Parathyroid adenoma (tissue), 2 donors: Measurements from ENCODE around the gene CIB2.

Source experiments
- H2AFZ ChIP-seq: fragments of 300-600 bp; sonication (generic); one replicate; pipeline ENCODE4 v1.7.0; 2017; ENCODE audit warnings: antibody characterized with exemption, mild to moderate bottlenecking
- H3K27ac ChIP-seq: fragments of 300-600 bp; sonication (generic); one replicate; pipeline ENCODE4 v1.7.0; 2017
- H3K27me3 ChIP-seq: fragments of 300-600 bp; sonication (generic); one replicate; pipeline ENCODE4 v1.7.0; 2017; ENCODE audit warnings: low read length; ENCODE audit not compliant: control insufficient read depth, insufficient read depth
- H3K36me3 ChIP-seq: fragments of 300-600 bp; sonication (generic); one replicate; pipeline ENCODE4 v1.7.0; 2017; ENCODE audit warnings: low read length; ENCODE audit not compliant: control insufficient read depth, insufficient read depth
- H3K4me1 ChIP-seq: fragments of 300-600 bp; sonication (generic); one replicate; pipeline ENCODE4 v1.7.0; 2017; ENCODE audit warnings: control low read depth
- H3K4me2 ChIP-seq: fragments of 300-600 bp; sonication (generic); one replicate; pipeline ENCODE4 v1.7.0; 2017; ENCODE audit warnings: low read length
- H3K4me3 ChIP-seq: fragments of 300-600 bp; sonication (generic); one replicate; pipeline ENCODE4 v1.7.0; 2017; ENCODE audit warnings: low read depth, low read length
- H3K79me2 ChIP-seq: fragments of 300-600 bp; sonication (generic); one replicate; pipeline ENCODE4 v1.7.0; 2017; ENCODE audit warnings: control low read depth
- H3K9ac ChIP-seq: fragments of 300-600 bp; sonication (generic); one replicate; pipeline ENCODE4 v1.7.0; 2017; ENCODE audit warnings: mild to moderate bottlenecking
- H3K9me3 ChIP-seq: fragments of 300-600 bp; sonication (generic); one replicate; pipeline ENCODE4 v1.7.0; 2017; ENCODE audit warnings: low read length; ENCODE audit not compliant: control insufficient read depth
- CTCF ChIP-seq: fragments of 300-600 bp; sonication (generic); IDR thresholded peaks from one replicate; pipeline ENCODE4 v1.7.0; 2017; ENCODE audit warnings: antibody characterized with exemption, mild to moderate bottlenecking
- donor health status: primary hyperparathyroidism.

The CIB2 gene

GRCh38 chr15:78090422-78091063 lies 40.7 kb downstream of the CIB2 start:
- Histone ChIP-seq H3K9ac (no peak overlapping the region), H3K4me3 (no peak overlapping the region), H3K27me3 (no peaks in the 10 kb centered on the region), H3K27ac (no peak overlapping the region), H2AFZ (no peak overlapping the region), H3K36me3 (no peaks in the 10 kb centered on the region), H3K79me2 (no peaks in the 10 kb centered on the region), H3K4me2 (no peak overlapping the region), H3K9me3 (no peaks in the 10 kb centered on the region), H3K4me1 (no peaks in the 10 kb centered on the region)
- TF ChIP-seq CTCF: no peak

- Histone ChIP-seq H3K4me3 (no peak overlapping the region), H2AFZ (no peak overlapping the region), H3K4me1 (no peaks in the 10 kb centered on the region), H3K27ac (no peak overlapping the region), H3K9ac (no peak overlapping the region), H3K36me3 (no peaks in the 10 kb centered on the region), H3K79me2 (no peaks in the 10 kb centered on the region), H3K4me2 (no peak overlapping the region), H3K9me3 (no peaks in the 10 kb centered on the region), H3K27me3 (no peaks in the 10 kb centered on the region)
- TF ChIP-seq CTCF: no peak
Measured at GRCh38 chr15:78088773-78089080, 42.5 kb downstream of the CIB2 start.

DNA sequence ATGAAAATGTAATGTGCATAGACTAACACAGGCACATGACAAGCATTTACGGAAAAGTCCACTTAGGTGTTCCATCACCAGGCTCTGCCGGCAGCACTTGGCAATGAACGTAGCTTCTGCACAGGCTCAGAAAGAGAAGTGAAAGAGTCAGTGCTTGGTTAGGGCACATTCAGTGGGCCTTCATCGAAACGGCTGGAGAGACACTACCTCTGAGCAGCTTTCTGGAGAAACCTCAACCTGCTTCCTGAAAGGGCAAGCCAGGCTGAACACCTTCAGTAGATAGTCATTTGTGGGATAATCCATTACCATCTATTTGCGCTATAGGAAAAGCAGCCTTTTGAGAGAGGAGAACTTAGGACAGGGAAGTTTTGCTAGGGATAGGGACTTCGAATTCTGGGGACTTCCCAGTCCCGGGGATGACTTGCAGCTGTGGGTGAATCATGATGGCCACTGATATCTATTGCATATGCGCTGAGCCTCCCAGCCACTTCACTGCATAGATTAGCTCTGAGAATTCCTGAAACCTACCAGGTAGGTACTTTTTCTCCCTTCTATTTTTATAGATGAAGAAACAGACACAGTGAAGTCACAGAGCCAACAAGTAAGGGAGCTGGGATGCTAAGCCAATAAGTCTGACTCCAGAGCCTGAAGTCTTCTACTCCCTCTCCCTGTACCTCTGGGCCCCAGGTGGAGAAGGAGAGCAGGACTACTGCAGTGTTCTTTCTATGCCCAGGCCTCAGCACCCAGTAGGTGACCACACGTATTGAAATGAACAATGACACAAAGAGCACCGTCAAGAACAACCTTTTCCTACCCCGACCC lies 43.1 kb downstream of the CIB2 start:
- no peak for TF ChIP-seq CTCF
- Histone ChIP-seq H3K36me3 (no peaks in the 10 kb centered on the region), H2AFZ (no peak overlapping the region), H3K27ac (no peak overlapping the region), H3K4me3 (no peak overlapping the region), H3K27me3 (no peaks in the 10 kb centered on the region), H3K4me2 (no peak overlapping the region), H3K4me1 (no peaks in the 10 kb centered on the region), H3K9me3 (no peaks in the 10 kb centered on the region), H3K9ac (no peak overlapping the region), H3K79me2 (no peaks in the 10 kb centered on the region)

GRCh38 chr15:78085928-78086327 lies 45.3 kb downstream of the CIB2 start:
- no peaks in the 10 kb centered on the region for H3K27me3 ChIP-seq
- H3K9me3 ChIP-seq: no peaks in the 10 kb centered on the region
- H3K4me3 ChIP-seq: no peak overlapping the region
- H2AFZ ChIP-seq: no peak overlapping the region
- H3K9ac ChIP-seq: no peak overlapping the region
- H3K79me2 ChIP-seq: no peaks in the 10 kb centered on the region
- TF ChIP-seq CTCF: no peak
- no peaks in the 10 kb centered on the region for H3K36me3 ChIP-seq
- no peaks in the 10 kb centered on the region for H3K4me1 ChIP-seq
- no peak overlapping the region for H3K27ac ChIP-seq
- H3K4me2 ChIP-seq: no peak overlapping the region

DNA sequence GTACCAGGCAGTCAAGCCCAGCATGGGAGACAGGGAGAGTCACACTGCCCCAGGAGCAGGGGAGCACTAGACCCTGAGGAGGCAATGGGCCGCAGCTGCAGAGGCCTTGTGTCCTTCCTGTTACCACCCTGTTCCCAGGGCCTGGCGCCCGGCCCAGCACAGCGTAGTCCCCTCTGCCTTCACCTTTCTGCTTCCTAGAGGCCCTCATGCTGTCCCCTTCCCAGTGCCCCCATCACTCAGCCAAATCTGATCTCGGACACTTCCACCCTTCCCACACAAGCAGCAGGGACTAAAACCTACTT lies 46.8 kb downstream of the CIB2 start:
- no peaks in the 10 kb centered on the region for H3K79me2 ChIP-seq
- no peak overlapping the region for H3K4me2 ChIP-seq
- H3K4me1 ChIP-seq: no peaks in the 10 kb centered on the region
- no peaks in the 10 kb centered on the region for H3K9me3 ChIP-seq
- no peak overlapping the region for H2AFZ ChIP-seq
- H3K4me3 ChIP-seq: no peak overlapping the region
- no peak overlapping the region for H3K27ac ChIP-seq
- H3K36me3 ChIP-seq: no peaks in the 10 kb centered on the region
- no peak for TF ChIP-seq CTCF
- no peak overlapping the region for H3K9ac ChIP-seq
- H3K27me3 ChIP-seq: no peaks in the 10 kb centered on the region
